ENCODE data around the gene CACNA1C.

- TF ChIP-seq GATA2 (IDR thresholded peaks at IDR 0.05; ENCODE audit: low read depth, low read length): no peak
- TF ChIP-seq GATA3 (IDR thresholded peaks at IDR 0.05; ENCODE audit: low read depth, low read length): no peak
Measured at GRCh38 chr12:2390850-2391390, 338.1 kb downstream of the CACNA1C start.
